ENCODE results near the gene OR6C74. TPM values are rescaled to one million over a fixed set of nuclear protein-coding genes. Genes with fewer than 3 reads are reported as not detected.

OR6C74 gene
- total and polyA plus RNA-seq, 2 donors (not counting 3 experiments of a cell fraction or from before 2014, with no cell fraction given) = not detected

GRCh38 chr12:55289999-55290398 lies 45.6 kb downstream of the OR6C74 start:
- Histone ChIP-seq H3K4me2 (ENCODE audit: insufficient read depth, low read length) (no peak overlapping the region), H3K36me3 (ENCODE audit: control insufficient read depth in 2 of 2, extremely low read depth in 1 of 2, insufficient read depth in 2 of 2, low read length in 2 of 2) (no peaks in the 10 kb centered on the region), H3K9me3 (replicated peaks; ENCODE audit: control insufficient read depth, insufficient read depth, low read length) (no peaks in the 10 kb centered on the region), H3K27me3 (ENCODE audit: control insufficient read depth in 2 of 2, insufficient read depth in 2 of 2, low read length in 2 of 2) (no peaks in the 10 kb centered on the region), H3K4me1 (ENCODE audit: control insufficient read depth, extremely low read depth, insufficient read depth, low read length) (no peaks in the 10 kb centered on the region), H2AFZ (ENCODE audit: low read depth, low read length) (no peak overlapping the region), H3K79me2 (ENCODE audit: control insufficient read depth, insufficient read depth, low read length) (no peaks in the 10 kb centered on the region), H4K20me1 (replicated peaks; ENCODE audit: control insufficient read depth, extremely low read depth, insufficient read depth, low read length) (no peaks in the 10 kb centered on the region), H3K9ac (replicated peaks; ENCODE audit: extremely low read depth, insufficient read depth, low read length) (no peak overlapping the region), H3K9me1 (replicated peaks; ENCODE audit: control insufficient read depth, extremely low read depth, insufficient read depth, low read length) (no peaks in the 10 kb centered on the region), H3K4me3 (replicated peaks in 1 of 3; ENCODE audit: insufficient read depth in 1 of 3, low read depth in 1 of 3, low read length in 3 of 3) (no peak overlapping the region), H3K27ac (ENCODE audit: insufficient read depth, low read depth, low read length) (no peak overlapping the region)
- POLR2A ChIA-PET = no interaction called here
- dilution Hi-C loops (cut with MboI; ENCODE audit: extremely low pct_ligation_motif_present, low sequenced_read_pairs) (no loop called here), intact Hi-C loops (cut with micrococcal nuclease) (no loop called here)
- CTCF ChIA-PET = interaction anchor here (1.0 kb wide), 1 partner anchor 12 kb away, joined by 3 read pairs; no protein-coding TSS in a partner anchor
- BruUV-seq (replicated peaks) = no TSS peak
- no peak for DNase-seq (ENCODE audit: low read depth, low spot score)
- no peak for FAIRE-seq
- TF ChIP-seq POLR2A (IDR thresholded peaks at IDR 0.05; ENCODE audit: low read depth, low read length) (no peak), JUN (IDR thresholded peaks at IDR 0.05; ENCODE audit: borderline replicate concordance, insufficient read depth, insufficient read length, low read depth) (no peak), CTCF (IDR thresholded peaks at IDR 0.05; ENCODE audit: extremely low read depth in 1 of 2, insufficient read depth in 1 of 2, low read depth in 1 of 2, low read length in 2 of 2) (no peak), FOS (IDR thresholded peaks at IDR 0.05; ENCODE audit: borderline replicate concordance, insufficient read depth, low read length) (no peak), GATA2 (IDR thresholded peaks at IDR 0.05; ENCODE audit: insufficient read depth, insufficient read length, low read depth, low read length) (no peak), POLR2AphosphoS5 (IDR thresholded peaks at IDR 0.05; ENCODE audit: insufficient read depth, low read depth, low read length) (no peak)

Other genes with a start within 250 kb of the OR6C74 start
- not detected in 2 replicates for gene NEUROD4, start 224.6 kb upstream of the OR6C74 start, total RNA-seq
- not detected in 2 replicates for gene NEUROD4, start 224.6 kb upstream of the OR6C74 start, polyA plus RNA-seq
- not detected in 2 replicates for gene OR9K2, start 118.2 kb upstream of the OR6C74 start, total RNA-seq
- gene OR9K2, start 118.2 kb upstream of the OR6C74 start, polyA plus RNA-seq = not detected in 2 replicates
- gene OR10A7, start 23.6 kb upstream of the OR6C74 start, total RNA-seq = not detected in 2 replicates
- not detected in 2 replicates for gene OR10A7, start 23.6 kb upstream of the OR6C74 start, polyA plus RNA-seq
- gene OR6C6, start 52.0 kb downstream of the OR6C74 start, total RNA-seq = not detected in 2 replicates
- not detected in 2 replicates for gene OR6C6, start 52.0 kb downstream of the OR6C74 start, polyA plus RNA-seq
- gene OR6C1, start 69.7 kb downstream of the OR6C74 start, total RNA-seq = not detected in 2 replicates
- not detected in 2 replicates for gene OR6C1, start 69.7 kb downstream of the OR6C74 start, polyA plus RNA-seq
- gene OR6C3, start 86.1 kb downstream of the OR6C74 start, total RNA-seq = not detected in 2 replicates
- gene OR6C3, start 86.1 kb downstream of the OR6C74 start, polyA plus RNA-seq = not detected in 2 replicates
- not detected in 2 replicates for gene OR6C75, start 118.4 kb downstream of the OR6C74 start, total RNA-seq
- not detected in 2 replicates for gene OR6C75, start 118.4 kb downstream of the OR6C74 start, polyA plus RNA-seq
- gene OR6C65, start 155.9 kb downstream of the OR6C74 start, total RNA-seq = not detected in 2 replicates
- gene OR6C65, start 155.9 kb downstream of the OR6C74 start, polyA plus RNA-seq = not detected in 2 replicates
- not detected in 2 replicates for gene OR6C76, start 181.6 kb downstream of the OR6C74 start, total RNA-seq
- gene OR6C76, start 181.6 kb downstream of the OR6C74 start, polyA plus RNA-seq = not detected in 2 replicates
- not detected in 2 replicates for gene OR6C2, start 199.5 kb downstream of the OR6C74 start, total RNA-seq
- not detected in 2 replicates for gene OR6C2, start 199.5 kb downstream of the OR6C74 start, polyA plus RNA-seq
- gene OR6C70, start 225.5 kb downstream of the OR6C74 start, total RNA-seq = not detected in 2 replicates
- gene OR6C70, start 225.5 kb downstream of the OR6C74 start, polyA plus RNA-seq = not detected in 2 replicates
- gene OR6C68, start 247.8 kb downstream of the OR6C74 start, total RNA-seq = not detected in 2 replicates
- not detected in 2 replicates for gene OR6C68, start 247.8 kb downstream of the OR6C74 start, polyA plus RNA-seq